COLO668 (cell line): ENCODE results near the gene SENP5.
"Not testable (repeated sequence)": the region's sequence is repeated elsewhere in the genome, so short reads cannot be mapped to it uniquely, and the experiment has no call there.

Experiments used
- DNase-seq: peaks from one replicate; lab custom pipeline; 2025; ENCODE audit not compliant: unreplicated experiment; lab: John Stamatoyannopoulos, UW

SENP5 gene

DNA sequence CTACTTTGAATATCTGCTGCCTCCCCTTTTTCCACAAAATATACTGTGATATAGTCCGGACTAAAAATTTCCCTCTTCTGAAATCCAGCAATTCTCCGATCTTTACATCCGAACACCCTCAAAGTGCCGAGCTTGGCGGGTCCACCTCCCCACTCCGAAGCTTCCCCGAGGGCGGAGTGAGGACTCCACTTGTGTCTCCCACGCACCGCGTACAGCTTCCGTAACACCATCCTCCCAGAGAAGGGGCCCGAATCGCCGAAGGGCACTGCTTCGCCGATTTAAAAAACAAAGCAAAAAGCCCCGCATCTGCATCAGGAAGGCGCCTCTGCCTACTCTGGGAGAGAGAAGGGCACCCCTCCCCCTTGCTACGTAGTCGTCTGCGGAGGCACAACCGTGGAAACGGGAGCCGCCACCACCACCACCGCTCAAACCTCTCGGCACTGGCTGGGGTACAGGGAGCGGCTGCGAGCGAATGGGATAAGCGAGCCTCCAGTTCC, 74.1 kb downstream of the SENP5 start:
- DNase-seq = peak; percentile 61

- peak; percentile 98 for DNase-seq
Measured at GRCh38 chr3:196942226-196942914, 74.7 kb downstream of the SENP5 start, which contains the start of gene NCBP2. Gene NCBP2 (minus strand): TSS chr3:196942528. CDS start chr3:196942503, 25 bp downstream.

DNA sequence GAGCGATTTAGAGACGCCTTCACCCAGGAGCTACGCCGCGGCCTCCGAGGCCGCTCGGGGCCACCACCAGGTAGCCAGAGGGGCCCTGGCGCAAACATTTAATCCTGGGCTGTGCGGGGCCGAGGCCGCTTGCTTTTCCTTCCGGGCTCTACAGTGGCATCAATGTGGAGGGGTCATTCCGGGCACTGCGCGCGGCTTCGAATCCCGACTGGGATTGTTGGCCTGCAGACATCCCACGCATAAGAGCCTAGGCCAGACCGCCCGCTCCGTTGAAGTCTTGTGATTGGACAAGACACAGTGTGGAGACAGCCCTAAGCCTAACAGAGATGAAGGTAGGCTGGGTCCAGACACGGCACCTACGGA, 75.2 kb downstream of the SENP5 start:
- DNase-seq = peak; percentile 35

DNA sequence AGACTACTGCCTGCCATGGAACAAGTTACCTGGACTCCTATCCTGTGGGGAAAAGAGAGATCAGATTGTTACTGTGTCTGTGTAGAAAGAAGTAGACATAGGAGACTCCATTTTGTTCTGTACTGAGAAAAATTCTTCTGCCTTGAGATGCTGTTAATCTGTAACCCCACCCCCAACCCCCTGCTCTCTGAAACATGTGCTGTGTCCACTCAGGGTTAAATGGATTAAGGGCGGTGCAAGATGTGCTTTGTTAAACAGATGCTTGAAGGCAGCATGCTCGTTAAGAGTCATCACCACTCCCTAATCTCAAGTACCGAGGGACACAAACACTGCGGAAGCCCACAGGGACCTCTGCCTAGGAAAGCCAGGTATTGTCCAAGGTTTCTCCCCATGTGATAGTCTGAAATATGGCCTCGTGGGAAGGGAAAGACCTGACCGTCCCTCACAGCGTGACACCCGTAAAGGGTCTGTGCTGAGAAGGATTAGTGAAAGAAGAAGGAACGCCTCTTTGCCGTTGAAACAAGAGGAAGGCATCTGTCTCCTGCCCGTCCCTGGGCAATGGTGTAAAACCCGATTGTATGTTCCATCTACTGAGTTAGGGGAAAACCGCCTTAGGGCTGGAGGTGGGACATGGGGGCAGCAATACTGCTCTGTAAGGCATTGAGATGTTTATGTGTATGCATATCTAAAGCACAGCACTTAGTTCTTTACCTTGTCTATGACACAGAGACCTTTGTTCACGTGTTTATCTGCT, 76.5 kb downstream of the SENP5 start:
- DNase-seq = not testable (repeated sequence)

- no peak for DNase-seq
Measured at GRCh38 chr3:196947136-196947859, 79.6 kb downstream of the SENP5 start.

DNA sequence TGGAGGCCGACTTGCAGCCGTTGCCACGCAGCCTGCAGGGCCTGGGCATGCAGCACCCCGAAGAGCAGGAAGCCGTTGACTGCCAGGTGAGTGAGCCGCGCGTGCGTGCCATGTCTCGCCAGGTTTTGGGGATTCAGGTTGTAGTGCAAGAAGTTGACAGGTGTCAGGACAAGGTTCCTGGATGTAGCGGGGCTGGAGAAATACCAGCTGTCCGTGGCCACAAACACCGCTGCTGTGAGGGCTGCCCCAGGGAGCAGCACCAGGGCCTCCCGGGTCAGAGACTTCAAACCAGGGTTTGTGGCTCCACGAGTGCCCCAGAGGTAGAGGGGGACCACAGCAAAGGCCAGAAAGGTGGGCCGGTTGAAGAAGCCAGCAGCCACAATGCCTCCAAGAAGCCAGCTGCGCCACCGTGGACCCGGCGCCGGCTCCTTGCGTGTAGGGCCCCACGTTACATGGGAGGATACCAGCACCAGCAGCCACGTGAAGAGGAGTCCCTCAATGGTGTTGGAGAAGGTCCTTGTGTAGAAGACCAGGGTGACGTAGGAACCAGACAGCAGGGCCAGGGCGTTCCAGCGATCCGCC, 80.2 kb downstream of the SENP5 start:
- DNase-seq = no peak

GRCh38 chr3:196948442-196949284, 80.9 kb downstream of the SENP5 start:
- DNase-seq = peak; percentile 24

DNA sequence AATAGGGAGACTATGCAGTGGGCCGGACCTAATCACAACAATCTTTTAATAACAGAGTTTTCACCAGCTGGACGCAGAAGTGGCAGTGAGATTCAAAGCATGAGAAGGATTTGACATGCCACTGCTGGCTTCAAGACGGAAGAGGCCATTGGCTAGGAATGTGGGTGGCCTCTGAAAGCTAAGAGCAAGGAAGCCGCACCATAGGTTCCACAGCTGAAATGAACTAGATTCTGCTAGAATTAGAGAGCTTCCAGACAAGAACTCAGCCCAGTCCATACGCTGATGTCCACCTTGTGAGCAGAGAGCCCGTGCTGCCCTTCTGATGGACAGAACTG, 81.5 kb downstream of the SENP5 start:
- no peak for DNase-seq

- DNase-seq = no peak
Measured at GRCh38 chr3:196949750-196950149, 82.0 kb downstream of the SENP5 start.

DNA sequence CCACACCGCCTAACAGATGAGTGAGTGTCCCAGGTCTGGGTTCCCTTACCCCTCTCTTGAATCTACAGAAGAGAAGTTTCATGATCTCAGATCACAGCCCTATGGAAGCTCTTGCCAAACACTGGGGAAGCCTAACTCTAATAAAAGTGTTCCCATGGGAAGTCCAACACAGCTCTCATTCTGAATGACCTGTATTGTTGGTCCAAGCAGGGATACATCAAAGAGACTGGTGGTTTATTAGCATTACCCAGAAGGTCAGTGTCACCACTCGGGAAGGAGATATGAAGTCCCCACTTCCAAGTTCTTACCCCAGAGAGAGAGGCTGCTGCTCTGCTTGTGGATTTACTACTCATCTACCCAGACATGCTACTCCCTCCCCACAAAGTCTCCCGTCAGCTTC, 83.7 kb downstream of the SENP5 start:
- no peak for DNase-seq

DNA sequence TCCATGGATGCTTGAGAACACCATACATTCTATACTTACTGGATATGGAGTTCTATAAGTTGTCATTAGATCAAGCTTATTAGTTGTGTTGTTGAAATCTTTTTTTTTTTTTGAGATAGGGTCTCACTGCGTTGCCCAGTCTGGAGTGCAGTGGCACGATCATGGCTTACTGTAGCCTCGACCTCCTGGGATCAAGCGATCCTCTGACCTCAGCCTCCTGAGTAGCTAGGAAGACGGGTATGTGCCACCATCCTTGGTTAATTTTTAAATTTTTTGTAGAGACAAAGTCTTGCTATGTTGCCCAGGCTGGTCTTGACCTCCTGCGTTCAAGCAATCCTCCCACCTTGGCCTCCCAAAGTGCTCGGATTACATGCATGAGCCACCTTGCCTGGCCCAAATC, 87.1 kb downstream of the SENP5 start:
- DNase-seq = no peak

DNA sequence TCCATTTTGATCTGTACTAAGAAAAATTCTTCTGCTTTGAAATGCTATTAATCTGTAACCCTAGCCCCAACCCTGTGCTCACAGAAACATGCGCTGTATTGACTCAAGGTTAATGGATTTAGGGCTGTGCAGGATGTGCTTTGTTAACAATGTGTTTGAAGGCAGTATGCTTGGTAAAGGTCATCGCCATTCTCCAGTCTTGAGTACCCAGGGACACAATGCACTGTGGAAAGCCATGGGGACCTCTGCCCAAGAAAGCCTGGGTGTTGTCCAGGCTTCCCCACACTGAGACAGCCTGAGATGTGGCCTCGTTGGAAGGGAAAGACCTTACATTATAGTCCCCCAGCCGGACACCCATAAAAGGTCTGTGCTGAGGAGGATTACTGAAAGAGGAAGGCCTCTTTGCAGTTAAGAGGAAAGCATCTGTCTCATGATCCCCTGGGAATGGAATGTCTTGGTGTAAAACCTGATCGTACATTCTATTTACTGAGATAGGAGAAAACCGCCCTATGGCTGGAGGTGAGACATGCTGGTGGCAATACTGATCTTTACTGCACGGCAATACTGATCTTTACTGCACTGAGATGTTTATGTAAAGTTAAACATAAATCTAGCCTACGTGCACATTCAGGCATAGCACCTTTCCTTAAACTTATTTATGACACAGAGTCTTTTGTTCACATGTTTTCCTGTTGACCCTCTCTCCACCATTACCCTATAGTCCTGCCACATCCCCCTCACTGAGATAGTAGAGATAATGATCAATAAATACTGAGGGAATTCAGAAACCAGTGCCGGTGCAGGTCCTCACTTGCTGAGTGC, 94.6 kb downstream of the SENP5 start:
- no peak for DNase-seq

DNA sequence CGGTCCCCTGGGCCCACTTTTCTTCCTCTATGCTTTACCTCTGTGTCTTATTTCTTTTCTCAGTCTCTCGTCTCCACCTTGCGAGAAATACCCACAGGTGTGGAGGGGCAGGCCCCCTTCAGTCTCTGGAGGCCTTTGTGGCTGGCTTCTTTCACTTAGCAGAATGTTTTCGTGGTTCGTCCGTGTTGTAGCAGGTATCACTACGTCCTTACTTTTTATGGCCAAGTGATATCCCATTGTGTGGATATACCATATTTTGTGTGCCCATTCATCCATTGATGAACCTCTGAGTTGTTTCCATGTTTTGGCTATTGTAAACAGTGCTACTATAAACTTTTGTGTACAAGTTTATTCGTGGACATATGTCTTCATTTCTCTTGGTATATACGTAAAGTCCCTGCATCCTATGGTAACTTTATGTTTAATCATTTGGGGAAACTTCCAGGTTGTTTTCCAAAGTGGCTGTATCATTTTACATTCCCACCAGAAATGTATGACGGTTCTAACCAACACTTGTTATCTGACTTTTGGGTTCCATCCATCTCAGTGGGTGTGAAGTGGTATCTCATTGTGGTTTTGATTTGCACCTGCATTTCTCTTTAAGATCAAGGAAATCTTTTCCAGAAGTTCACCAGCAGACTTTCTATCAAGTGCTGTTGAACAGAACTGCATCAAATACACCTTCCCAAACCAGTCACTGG, 95.4 kb downstream of the SENP5 start:
- no peak for DNase-seq

DNA sequence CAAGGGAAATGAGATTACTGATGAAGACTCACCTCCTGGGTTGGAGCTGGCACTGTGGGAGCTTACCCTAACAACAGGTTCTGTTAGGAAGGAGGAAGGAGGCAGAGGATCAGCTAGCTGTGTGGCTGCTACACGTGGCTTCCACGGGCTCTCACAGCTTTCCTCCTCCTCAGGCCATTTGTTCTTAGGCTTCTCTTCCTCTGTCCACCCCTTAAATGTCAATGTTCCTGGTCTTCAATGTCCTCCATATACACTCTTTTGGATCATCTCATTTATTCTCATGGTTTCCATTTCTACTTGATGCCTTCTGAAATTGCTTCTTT, 95.9 kb downstream of the SENP5 start:
- DNase-seq = no peak

DNA sequence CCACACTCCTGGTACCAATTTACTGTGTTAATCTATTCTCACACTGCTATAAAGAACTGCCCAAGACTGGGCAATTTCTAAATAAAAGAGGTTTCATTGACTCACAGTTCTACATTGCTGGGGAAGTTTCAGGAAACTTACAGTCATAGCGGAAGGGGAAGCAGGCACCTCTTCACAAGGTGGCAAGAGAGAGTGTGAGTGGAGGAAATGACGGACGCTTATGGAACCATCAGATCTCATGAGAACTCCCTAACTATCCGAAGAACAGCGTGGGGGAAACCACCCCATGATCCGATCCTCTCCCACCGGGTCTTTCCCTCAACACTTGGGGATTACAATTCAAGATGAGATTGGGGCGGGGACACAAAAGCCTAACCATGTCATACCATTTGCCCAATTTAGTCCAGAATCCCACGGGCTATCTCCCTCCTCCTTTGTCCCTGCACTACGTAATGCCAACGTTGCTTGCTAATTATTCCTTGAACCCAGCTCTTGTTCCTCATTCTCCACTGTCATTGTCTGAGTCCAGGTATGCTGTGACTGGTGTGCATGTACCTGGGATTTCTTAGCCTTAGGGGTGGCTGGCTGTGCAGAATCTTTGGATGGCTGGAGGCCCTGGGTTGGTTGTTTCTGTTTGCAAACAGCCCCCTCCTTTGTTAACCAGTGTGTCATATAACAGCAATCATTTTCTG, 97.5 kb downstream of the SENP5 start:
- no peak for DNase-seq

GRCh38 chr3:196965804-196966173, 98.1 kb downstream of the SENP5 start:
- DNase-seq = no peak

DNA sequence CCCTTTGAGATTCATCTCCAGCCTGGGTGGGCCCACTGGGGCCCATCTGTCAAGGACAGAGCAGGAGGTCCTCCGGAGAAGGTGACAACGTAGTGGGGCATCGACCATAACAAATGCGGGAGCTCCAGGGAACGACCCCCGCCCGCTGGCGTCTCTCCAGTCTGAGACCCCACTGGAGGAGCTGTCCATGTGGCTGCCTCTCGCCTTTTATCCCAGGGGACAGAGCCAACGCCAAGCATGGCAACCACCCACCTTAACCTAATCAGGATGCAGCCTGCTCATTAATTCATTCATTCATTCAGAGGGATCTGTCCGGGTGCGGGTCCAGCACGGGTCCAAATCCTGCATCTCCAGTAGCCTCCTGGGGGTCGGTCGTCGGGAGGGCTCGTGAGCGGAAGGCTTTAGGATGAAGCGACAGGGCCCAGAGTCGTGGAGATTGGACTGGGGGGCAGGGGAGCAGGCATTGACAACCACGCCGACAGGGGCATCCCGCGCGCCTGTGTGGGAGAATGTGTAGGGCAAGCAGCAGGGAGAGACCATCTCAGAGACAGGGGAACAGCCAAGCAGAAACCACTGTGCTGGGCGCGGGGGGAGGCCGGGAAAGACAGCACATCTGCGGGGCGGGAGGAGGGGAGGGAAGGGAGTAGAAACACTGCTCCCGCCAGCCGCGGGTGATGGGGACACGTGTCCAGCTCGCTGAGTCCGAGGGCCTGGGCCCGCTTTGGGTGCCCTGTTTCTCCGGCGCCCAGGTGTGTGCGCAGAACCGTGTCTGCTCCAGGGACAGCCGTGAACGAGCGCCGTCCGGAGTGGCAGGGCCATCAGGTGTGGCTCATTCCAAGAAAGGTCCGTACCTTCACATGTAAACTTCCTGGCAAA, 99.0 kb downstream of the SENP5 start:
- no peak for DNase-seq
